T follicular helper cell (primary cell): ENCODE measurements around the gene CD302.
"Not testable (repeated sequence)": the region's sequence is repeated elsewhere in the genome, so short reads cannot be mapped to it uniquely, and the experiment has no call there.

Experiments used
- DNase-seq: peaks from one replicate; pipeline ENCODE4 v3.0.0-alpha.2; 2020; ENCODE audit warnings: low read depth
- total RNA-seq, 2 experiments: gene quantifications; one replicate each; lab custom pipeline; 2026; lab: John Stamatoyannopoulos, UW

CD302 gene
- total RNA-seq, result 2.0 to 2.5 reads per million in 2 experiments

- peak; percentile 2 for DNase-seq
Observed at GRCh38 chr2:159797543-159798375, at the start of gene CD302. Gene CD302, minus strand, starts transcription at chr2:159798208. Its CDS starts 10 bp downstream, at chr2:159798198.

- no peak for DNase-seq
Observed at GRCh38 chr2:159846564-159846963, 48.6 kb upstream of the CD302 start.

DNA sequence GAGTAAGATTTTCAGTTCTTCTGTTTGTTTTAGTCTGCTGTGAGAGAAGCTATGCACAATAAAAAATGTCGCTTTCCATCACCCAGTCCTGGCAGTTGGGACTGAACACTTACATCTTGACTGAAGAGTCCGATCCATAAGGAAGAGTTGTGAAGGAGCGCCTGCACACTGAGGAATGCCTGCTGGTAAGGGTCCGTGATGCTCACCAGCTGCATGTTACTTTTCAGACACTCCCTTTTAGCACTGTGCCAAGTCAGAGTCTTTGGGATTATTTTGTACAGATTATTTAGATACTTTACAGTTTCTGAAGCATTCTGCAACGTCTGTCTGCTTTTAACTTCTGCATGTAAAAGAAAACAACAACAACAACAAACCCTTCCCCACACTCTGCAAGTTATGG lies 42.6 kb upstream of the CD302 start:
- DNase-seq, result no peak

DNA sequence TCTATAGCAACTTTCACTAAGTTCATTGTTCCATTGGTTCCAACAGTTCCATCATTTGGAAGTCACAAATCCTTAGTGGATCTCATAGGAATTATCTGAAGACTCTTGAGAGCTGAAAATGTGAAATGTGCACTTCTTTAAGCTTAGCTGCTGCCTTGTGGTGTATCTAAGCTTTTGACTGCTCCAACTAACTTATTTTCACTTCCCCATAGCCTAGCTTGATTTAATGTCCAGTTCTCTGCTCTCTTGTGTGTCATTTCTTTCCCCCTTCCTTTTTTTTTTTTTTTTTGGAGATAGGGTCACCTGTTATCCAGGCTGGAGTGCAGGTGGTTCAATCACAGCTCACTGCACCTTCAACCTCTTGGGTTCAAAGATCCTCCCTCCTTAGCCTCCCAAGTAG lies 34.9 kb upstream of the CD302 start:
- no peak for DNase-seq

- DNase-seq, result no peak
Observed at GRCh38 chr2:159832026-159832425, 34.0 kb upstream of the CD302 start.

DNA sequence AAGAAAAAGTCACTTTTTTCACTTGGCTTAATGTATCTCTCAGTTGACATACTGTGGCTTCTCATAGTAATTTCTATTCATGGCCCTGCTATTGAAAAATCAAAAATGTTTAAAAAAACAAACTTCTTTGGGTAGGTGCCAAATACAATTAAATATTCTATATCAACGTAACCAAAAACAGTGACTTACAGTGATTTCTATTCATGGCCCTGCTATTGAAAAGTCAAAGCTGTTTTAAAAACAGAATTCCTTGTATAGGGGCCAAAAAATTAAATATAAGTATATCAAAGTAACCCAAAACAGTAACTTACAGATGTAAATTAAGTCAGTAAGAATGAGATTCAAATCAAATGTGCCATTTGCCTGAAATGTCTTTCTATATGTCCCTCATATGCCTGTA lies 31.4 kb upstream of the CD302 start:
- no peak for DNase-seq

DNA sequence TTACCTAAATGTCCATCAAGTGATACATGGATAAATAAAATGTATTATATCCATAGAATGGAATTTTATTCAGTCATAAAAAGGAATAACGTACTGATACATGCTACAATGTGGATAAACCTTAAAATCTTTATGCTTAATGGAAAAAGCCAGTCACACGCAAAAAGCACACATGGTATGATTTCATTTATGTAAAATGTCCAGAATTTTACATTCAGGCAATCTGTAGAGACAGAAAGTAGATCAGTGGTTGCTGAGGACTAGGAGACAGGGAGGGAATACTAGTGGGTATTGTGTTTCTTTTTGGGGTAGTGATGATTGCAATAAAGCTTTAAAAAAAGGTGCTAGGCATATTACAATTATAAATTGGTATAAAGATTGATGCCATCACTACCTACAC lies 30.7 kb upstream of the CD302 start:
- no peak for DNase-seq

DNA sequence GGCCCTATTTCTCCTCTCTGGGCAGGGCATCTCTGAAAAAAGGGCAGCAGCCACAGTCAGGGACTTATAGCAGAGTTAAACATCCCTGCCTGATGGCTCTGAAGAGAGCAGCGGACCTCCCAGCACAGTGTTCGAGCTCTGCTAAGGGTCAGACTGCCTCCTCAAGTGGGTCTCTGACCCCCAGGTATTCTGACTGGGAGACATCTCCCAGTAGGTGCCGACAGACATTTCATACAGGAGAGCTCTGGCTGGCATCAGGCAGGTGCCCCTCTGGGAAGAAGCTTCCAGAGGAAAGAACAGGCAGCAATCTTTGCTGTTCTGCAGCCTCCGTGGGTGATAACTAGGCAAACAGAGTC lies 24.4 kb upstream of the CD302 start:
- DNase-seq, result not testable (repeated sequence)

- not testable (repeated sequence) for DNase-seq
Observed at GRCh38 chr2:159821775-159822477, 23.9 kb upstream of the CD302 start.

DNA sequence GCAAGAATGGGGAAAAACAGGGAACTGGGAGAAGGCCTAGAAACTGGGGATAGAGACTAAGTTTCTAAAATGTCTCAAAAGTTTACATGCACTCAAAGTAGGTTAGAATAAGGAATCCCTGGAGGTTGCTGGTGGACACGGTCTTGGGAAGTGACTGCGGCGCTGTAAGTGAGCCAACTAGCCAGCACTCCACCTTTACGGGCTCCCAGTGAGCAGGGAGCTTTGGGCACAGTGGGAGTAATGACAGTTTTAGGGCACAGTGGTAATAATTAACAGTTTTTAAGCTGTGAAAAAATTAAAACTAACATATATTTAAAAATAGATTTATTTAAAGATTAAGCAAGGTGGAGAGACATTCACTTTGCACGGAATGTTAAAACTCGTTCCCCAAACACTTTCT lies 20.9 kb upstream of the CD302 start:
- no peak for DNase-seq

GRCh38 chr2:159817283-159817682 lies 19.3 kb upstream of the CD302 start:
- no peak for DNase-seq

DNA sequence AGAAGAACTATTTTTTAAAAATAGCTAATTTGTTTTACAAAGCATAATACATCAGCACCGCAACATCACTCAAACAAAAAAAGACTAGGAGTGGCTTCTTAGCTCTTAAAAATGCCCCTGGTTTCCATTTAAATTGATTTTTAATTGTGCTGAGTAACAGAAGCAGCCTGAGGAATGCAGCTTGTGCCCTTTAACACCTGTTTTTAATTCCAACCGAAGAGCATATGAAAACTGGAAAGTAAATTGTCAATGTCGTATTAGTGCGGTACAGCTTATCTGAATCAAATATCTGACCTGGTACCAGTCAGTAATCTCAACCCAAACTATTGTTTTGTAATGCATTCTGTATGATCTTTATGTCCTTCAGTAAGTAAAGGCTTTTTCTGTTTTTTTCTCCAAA lies 13.2 kb upstream of the CD302 start:
- DNase-seq, result no peak

GRCh38 chr2:159808032-159808425 lies 10.0 kb upstream of the CD302 start:
- no peak for DNase-seq

DNA sequence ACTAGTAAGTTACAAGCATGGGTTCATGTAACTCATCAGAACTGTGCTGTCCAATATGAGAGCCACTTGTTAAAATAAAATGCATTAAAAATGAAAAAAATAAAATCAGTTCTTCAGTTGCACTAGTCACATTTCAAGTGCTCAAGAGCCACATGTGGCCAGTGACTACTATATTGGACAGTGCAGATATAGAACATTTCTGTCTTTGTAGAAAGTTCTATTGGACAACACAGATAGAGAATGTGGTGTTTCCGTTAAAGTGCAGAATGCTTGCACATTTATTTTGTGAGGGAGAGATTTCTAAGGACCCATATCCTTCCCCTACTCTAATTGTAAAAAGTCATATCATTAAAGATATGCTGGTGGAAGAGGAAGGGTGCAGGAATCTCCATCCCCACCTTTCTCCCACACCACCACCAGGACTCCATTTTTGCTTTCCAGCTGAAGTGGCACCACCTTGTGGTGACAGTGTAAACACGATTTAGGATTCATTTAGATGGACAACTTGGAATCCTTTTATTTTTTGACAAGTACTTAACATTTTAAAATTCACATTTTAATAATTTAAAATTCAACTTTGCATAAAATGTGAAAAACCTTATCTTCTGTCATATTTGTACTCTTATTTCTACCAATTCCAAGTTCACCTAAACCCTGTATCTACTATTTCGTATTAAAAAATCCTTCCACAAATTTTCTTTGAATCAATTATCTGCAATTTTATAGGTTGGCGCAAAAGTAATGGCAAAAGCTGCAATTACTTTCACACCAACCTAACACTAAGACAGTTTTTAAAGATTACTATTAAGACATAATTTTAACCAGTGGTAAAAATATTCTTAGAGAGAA lies 9.4 kb upstream of the CD302 start:
- DNase-seq, result no peak

DNA sequence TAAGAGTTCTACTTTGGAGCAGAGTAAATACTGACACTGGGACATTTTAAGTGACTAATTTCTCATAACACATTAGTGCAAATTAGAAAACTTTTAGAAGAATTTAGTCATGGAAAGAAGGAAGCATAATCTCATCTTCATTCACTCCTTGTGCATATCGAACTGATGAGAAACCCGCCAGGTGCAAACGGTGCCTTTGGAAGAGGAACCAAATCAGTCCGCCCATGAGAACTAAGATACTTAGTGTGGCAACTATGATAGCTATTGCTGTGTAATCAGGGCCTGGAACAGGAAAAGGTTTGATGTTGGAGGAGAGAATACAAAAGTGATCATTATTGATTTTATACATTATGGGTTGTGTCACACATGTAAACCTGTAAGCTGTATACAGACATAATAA lies 6.9 kb upstream of the CD302 start:
- DNase-seq, result no peak

DNA sequence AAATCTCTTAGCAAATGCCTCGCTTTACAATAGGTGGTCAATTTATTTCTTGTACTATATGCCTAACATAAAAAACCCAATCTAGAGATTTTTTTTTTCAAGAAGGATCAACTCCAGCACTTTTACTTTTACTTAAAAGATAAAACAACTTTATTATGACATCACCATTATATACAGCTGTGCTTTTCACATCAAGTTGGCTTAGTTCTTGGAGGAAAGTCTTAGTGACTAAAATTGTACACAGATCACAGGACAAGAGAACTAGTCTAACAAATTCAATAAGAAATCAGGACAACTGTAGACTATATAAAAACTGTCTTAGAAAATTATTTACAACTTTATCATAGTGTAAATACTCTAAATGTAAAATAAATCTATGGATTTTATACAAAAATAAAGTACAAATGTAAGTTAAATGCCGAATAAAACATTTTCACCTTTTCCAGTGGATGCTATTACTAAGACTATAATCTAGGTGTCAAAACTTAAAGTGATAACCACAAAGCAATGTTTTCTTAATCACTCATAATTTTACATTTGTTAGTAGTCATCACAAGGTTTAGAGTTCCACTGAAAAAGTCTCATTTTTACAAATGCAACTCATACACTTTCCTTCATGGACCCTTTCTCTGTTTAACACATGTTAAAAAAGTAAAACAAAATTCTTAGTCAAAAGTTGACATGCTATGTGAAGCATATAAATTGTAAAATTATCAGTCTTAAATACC lies 5.4 kb upstream of the CD302 start:
- no peak for DNase-seq

DNA sequence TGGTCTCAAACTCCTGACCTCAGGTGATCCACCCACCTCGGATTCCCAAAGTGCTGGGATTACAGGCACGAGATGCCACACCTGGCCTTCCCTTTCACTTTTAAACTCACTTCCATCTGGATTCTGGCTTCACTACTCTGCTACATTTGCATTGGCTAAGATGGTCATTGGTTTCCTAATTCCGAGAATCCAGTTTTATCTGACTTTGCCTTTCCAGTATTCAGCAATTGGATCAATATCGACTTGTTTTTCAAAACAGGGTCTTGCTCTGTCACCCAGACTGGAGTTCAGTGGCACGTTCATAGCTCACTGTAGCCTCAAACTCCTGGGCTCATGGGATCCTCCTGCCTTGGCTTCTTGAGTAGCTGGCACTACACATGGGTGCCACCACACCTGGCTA lies 4.7 kb upstream of the CD302 start:
- DNase-seq, result no peak

DNA sequence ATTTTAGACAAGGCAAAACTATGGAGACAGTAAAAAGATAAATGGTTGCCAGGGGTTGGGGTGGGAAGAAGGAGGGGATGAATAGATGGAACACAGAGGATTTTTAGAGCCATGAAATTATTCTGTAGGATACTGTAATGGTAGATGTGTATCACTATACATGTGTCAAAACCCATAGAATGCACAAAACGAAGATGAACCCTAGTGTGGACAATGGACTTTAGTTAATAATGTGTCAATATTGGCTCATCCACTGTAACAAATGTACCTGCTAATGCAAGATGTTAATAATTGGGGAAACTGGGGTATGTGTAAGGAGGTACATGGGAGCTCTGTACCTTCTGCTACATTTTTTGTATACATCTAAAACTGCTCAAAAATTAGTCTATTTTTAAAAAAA lies 1.8 kb upstream of the CD302 start:
- no peak for DNase-seq

DNA sequence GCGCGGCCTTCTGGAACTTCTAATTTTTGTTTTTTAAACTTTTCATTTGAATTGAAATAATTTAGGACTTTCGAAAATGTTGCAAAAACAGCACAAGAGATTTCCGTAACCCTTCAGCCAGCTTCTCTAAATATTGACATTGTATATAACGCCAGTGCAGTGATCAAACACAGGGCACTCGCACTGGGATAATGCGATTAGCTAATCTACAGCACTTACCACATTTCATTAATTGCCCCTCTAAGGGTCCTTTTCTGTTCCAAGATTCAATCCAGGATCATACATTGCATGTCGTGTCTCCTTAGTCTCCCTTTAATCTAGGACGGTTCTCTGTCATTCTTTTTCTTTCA lies 343 bp upstream of the CD302 start:
- DNase-seq, result no peak

DNA sequence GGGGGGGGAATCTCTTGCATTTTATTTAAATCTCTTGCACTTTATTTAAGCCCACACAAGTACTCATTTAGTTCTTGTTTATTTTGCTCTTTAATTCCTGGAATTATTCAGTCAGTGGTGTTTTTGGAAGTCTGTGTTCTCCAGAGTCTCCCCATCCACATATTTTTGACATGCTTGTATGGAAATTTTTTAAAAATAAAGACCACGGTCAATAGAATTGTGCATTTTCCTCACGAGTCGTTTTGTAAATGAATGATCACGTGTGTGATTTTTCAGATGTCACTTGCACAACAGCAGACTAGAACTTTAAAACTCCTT lies 824 bp downstream of the CD302 start:
- DNase-seq, result no peak

- DNase-seq, result no peak
Observed at GRCh38 chr2:159795841-159796690, 1.9 kb downstream of the CD302 start.
